ENCODE measurements around the gene PRKCB. TPM values are rescaled to one million over a fixed set of nuclear protein-coding genes. Genes with fewer than 3 reads are reported as not detected.

Gene PRKCB
- total and polyA plus RNA-seq, 2 of the 8 experiments (the other 6 are each of a cell fraction or from before 2014, with no cell fraction given): 7.1 to 12.1 TPM

DNA sequence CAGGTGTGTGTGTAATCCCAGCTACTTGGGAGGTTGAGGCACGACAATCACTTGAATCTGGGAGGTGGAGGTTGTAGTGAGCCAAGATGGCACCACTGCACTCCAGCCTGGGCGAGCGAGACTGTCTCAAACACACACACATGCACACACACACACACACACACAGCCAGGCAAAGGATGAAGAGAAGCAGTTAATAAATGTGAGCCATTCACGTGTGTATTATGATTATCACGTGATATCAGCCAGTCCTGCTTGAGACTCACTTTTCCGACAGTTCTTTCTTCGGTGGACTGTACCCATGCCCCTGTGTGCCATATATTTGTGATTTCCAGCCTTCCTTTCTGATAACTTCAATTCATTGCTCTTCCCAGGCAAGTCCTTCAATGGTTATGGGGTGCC, 119.3 kb downstream of the PRKCB start:
- no peak overlapping the region for H3K18ac ChIP-seq (ENCODE audit: extremely low read depth, low read length)
- H4K8ac ChIP-seq (ENCODE audit: extremely low read depth, insufficient read depth, low read length): no peak overlapping the region
- H3K4ac ChIP-seq (replicated peaks; ENCODE audit: insufficient read length, low read depth, low read length): no peak overlapping the region
- no peak overlapping the region for H2AK5ac ChIP-seq (ENCODE audit: low read depth, low read length)
- no peak overlapping the region for H3K14ac ChIP-seq (ENCODE audit: insufficient read length)
- FAIRE-seq (no peak), DNase-seq (ENCODE audit: low read depth in 1 of 2, low spot score in 2 of 2) (no peak)
- no peak overlapping the region for H3K4me3 ChIP-seq (ENCODE audit: extremely low read depth in 1 of 4, insufficient read depth in 2 of 4, low read depth in 3 of 4, low read length in 4 of 4)
- H3K79me2 ChIP-seq (ENCODE audit: control insufficient read depth in 1 of 2, insufficient read depth in 2 of 2, low read length in 2 of 2): no peaks in the 10 kb centered on the region
- H4K5ac ChIP-seq (ENCODE audit: insufficient read length, low read depth, low read length): no peak overlapping the region
- no peak overlapping the region for H3K56ac ChIP-seq (replicated peaks; ENCODE audit: insufficient read length, low read depth, low read length)
- H3K4me1 ChIP-seq (replicated peaks in 1 of 4; ENCODE audit: control insufficient read depth in 3 of 4, insufficient read depth in 4 of 4, low read length in 3 of 4): peaks cover 2 to 11% (median 5%) of the 10 kb centered on the region in 4 experiments; a peak in 4 of 7 replicates
- no peak overlapping the region for H3K27ac ChIP-seq (ENCODE audit: low read depth, low read length)
- H3K36me3 ChIP-seq (ENCODE audit: control insufficient read depth in 2 of 4, insufficient read depth in 4 of 4, low read length in 3 of 4): no peaks in the 10 kb centered on the region
- H3K23me2 ChIP-seq (ENCODE audit: low read depth, low read length): no peaks in the 10 kb centered on the region
- no peaks in the 10 kb centered on the region for H3K79me1 ChIP-seq (ENCODE audit: low read depth, low read length)
- H3K9me3 ChIP-seq (ENCODE audit: insufficient read depth in 2 of 2, low read depth in 1 of 2, low read length in 1 of 2): no peaks in the 10 kb centered on the region
- H2BK20ac ChIP-seq (ENCODE audit: low read length): no peak overlapping the region
- CTCF ChIA-PET (ENCODE audit: partially characterized antibody): interaction anchor here (1.2 kb wide), 1 partner anchor 11 kb away, joined by 3 read pairs; no protein-coding TSS in a partner anchor
- no peak overlapping the region for H3K4me2 ChIP-seq (ENCODE audit: insufficient read depth in 1 of 2, low read depth in 2 of 2, low read length in 2 of 2)
- no peak overlapping the region for H2BK120ac ChIP-seq (replicated peaks; ENCODE audit: low read depth, low read length)
- H3K23ac ChIP-seq (ENCODE audit: insufficient read length): no peak overlapping the region
- no peaks in the 10 kb centered on the region for H4K20me1 ChIP-seq (replicated peaks in 1 of 2; ENCODE audit: control insufficient read depth in 1 of 2, insufficient read depth in 2 of 2, low read length in 2 of 2)
- WGBS, 2 experiments (ENCODE audit: extremely low coverage in 1 of 2, insufficient coverage in 1 of 2, insufficient read length in 1 of 2, insufficient replicate concordance in 2 of 2, low coverage in 1 of 2, low lambda C conversion rate in 2 of 2, missing lambda C conversion rate in 1 of 2): 75% methylated on average over 7 of the region's 7 CpGs; no CpG with 5 or more reads in 1 of the 2 experiments
- H3K27me3 ChIP-seq (replicated peaks in 1 of 4; ENCODE audit: control insufficient read depth in 3 of 4, extremely low read depth in 1 of 4, insufficient read depth in 3 of 4, low read length in 3 of 4): no peaks in the 10 kb centered on the region
- POLR2A ChIA-PET (ENCODE audit: partially characterized antibody): no interaction called here
- H2BK15ac ChIP-seq (ENCODE audit: low read length): no peak overlapping the region
- H2AFZ ChIP-seq (ENCODE audit: low read length): no peak overlapping the region
- H2BK12ac ChIP-seq (ENCODE audit: low read depth, low read length): no peak overlapping the region
- H2BK5ac ChIP-seq (ENCODE audit: low read depth, low read length): no peak overlapping the region
- H4K91ac ChIP-seq (replicated peaks; ENCODE audit: insufficient read length, low read length): no peak overlapping the region
- H3K9ac ChIP-seq (replicated peaks in 1 of 4; ENCODE audit: extremely low read depth in 1 of 4, low read depth in 3 of 4, low read length in 3 of 4): no peak overlapping the region
- TF ChIP-seq RAD21 (IDR thresholded peaks at IDR 0.05 in 1 of 2, conservative IDR thresholded peaks at IDR 0.05 in 1 of 2; ENCODE audit: low read depth in 2 of 2, low read length in 2 of 2) (no peak), SIX5 (IDR thresholded peaks at IDR 0.05; ENCODE audit: low read depth, low read length) (no peak), KDM1A (IDR thresholded peaks at IDR 0.05; ENCODE audit: borderline replicate concordance, low read length) (no peak), SUZ12 (IDR thresholded peaks at IDR 0.05; ENCODE audit: low read length) (no peak), RFX5 (IDR thresholded peaks at IDR 0.05; ENCODE audit: borderline replicate concordance, low read depth, low read length) (no peak), PHF8 (conservative IDR thresholded peaks at IDR 0.05; ENCODE audit: low read depth, low read length) (no peak), YY1 (IDR thresholded peaks at IDR 0.05; ENCODE audit: low read depth, low read length) (no peak), SAP30 (IDR thresholded peaks at IDR 0.05; ENCODE audit: insufficient read depth, insufficient replicate concordance, low read length) (no peak), SIRT6 (IDR thresholded peaks at IDR 0.05; ENCODE audit: low read length) (no peak)
- TF ChIP-seq, protein P1, sequence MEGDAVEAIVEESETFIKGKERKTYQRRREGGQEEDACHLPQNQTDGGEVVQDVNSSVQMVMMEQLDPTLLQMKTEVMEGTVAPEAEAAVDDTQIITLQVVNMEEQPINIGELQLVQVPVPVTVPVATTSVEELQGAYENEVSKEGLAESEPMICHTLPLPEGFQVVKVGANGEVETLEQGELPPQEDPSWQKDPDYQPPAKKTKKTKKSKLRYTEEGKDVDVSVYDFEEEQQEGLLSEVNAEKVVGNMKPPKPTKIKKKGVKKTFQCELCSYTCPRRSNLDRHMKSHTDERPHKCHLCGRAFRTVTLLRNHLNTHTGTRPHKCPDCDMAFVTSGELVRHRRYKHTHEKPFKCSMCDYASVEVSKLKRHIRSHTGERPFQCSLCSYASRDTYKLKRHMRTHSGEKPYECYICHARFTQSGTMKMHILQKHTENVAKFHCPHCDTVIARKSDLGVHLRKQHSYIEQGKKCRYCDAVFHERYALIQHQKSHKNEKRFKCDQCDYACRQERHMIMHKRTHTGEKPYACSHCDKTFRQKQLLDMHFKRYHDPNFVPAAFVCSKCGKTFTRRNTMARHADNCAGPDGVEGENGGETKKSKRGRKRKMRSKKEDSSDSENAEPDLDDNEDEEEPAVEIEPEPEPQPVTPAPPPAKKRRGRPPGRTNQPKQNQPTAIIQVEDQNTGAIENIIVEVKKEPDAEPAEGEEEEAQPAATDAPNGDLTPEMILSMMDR (IDR thresholded peaks at IDR 0.05; ENCODE audit: control extremely low read depth in 1 of 3, insufficient read depth in 1 of 3, low read depth in 1 of 3, low read length in 3 of 3): no peak
- TF ChIP-seq, protein P2, sequence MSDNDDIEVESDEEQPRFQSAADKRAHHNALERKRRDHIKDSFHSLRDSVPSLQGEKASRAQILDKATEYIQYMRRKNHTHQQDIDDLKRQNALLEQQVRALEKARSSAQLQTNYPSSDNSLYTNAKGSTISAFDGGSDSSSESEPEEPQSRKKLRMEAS (IDR thresholded peaks at IDR 0.05): no peak
